Activated naive CD8-positive, alpha-beta T cell treated with anti-CD3 and anti-CD28 coated beads, Interleukin-2, amount 50 U/mL, for 16 hours (primary cell): ENCODE data around the gene FKBP1B.
"Not testable (repeated sequence)": the region's sequence is repeated elsewhere in the genome, so short reads cannot be mapped to it uniquely, and the experiment has no call there.

Source experiments
- DNase-seq: peaks from one replicate; pipeline ENCODE4 v3.0.0-alpha.2; 2020; ENCODE audit warnings: low read depth, low spot score

FKBP1B gene

DNA sequence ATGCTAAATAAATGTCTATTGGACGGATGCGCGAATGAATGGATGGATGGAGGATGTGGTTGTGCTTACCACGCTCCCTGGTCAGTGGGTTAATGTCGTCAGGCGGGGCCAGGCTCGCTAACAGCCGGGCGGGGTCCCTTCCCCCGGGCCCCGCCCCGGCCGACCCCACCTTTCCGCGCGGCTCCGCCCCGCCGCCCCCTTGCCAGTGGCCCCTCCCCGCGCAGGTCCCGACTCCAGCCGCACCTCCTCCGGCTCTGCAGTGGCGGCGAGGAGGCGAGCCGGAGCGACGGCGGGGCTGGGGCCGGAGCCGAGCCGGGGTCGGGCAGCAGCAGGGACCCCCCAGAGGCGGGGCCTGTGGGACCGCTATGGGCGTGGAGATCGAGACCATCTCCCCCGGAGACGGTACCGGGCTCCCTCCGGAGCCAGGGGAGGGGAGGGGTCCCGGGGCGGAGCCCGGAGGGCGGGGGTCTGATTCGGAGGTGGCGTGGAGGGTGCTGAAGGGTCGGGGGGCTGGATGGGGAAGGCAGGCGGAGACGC, at the start of gene FKBP1B:
FKBP1B (plus strand) TSS at position 257 of the 537 bp plus-strand sequence; CDS start at position 366, 109 bp downstream.
- peak; percentile 26 for DNase-seq

DNA sequence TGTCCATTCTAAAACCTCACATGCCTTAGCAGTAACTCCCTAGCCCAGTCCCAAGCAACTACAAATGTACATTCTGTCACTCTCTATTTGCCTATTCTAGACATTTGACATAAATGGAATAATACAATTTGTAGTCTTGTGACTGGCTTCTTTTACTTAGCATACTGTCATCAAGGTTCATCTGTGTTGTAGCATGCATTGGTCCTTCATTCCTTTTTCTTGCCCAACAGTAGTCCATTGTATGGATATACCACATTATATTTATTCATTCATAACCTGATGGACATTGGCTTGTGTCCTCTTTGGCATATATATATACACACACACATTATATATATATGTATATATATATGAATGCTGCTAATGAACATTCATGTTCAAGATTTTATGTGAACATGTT, 41.8 kb upstream of the FKBP1B start:
- no peak for DNase-seq

DNA sequence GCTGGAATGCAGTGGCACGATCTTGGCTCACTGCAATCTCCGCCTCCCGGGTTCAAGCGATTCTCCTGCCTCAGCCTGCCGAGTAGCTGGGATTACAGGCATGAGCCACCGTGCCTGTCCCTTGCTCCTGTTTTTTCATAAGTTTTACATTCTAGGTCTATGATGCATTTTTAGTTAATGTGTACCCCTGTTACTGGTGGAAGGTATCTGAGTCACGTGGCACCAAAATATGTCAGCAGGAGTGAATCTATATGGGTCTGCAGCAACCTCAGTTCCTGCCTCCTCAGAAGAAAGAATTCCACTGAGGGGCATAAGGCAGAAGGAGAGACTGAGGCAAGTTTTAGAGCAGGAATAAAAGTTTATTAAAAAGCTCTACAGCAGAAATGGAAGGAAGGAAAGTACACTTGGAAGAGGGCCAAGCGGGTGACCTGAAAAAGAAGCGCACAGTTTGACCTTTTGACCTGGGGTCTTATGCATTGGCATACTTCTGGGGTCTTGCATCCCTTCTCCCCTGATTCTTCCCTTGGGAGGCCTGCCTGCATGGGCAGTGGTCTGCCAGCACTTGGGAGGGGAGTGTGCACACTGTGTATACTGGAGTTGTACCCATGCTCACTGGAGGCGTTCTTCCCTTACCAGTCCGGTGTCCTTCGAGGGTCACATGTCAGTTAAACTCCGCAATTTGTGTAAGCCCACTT, 40.7 kb upstream of the FKBP1B start:
- no peak for DNase-seq

DNA sequence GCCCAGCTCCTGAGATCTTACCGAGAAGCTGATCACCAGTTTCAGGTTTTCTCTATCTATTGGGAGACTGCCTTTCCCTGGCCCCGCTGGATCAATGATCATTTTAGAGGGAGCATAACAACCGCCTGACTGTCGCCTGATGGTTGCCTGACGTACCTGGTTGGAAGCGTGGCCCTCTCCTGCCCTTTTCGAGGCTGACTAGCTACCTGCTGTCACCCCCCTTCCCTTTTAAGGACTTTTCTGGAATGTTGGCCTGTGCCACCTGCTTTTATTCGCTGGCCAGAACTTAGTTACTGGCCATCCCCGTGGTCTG, 40.2 kb upstream of the FKBP1B start:
- DNase-seq = no peak

DNA sequence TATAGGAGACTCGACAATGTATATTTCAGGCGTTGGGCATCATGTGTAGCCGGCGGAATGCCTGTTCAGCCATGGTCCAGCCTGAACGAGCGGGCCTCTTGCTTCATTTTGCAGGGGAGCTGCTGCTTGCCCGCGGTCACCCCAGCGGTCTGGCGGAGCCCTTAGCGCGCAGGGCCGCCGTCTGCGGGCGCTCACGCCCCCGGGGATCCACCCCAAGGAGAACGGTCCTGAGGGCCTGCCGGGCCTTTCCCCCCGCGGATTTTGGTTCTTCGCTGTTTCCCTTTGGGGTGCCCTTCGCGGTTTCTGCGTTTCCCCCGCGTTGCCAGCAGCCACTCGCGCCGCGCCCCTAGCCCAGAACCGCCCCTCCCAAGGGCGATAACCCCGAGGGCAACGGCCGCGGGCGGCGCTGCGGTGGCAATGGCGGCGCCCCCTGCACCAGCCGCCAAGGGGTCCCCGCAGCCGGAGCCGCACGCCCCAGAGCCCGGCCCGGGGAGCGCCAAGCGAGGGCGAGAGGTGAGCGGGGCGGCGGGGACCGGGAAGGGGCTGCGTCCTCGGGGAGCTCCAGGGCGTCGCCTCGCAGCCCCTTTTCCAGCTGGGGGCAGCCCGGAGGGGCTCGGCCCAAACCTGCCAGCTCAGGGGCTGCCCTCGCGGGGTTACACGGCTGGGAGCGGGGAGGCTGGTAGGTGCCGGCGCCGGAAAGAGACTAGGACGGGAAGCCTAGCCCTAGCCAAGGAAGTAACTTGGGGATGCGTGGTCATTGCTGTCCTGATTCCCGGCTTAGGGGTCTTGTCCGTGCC, 39.7 kb upstream of the FKBP1B start, which contains the start of gene MFSD2B:
MFSD2B (plus strand) TSS at position 406 of the 797 bp plus-strand sequence; CDS start at position 418, 12 bp downstream.
- DNase-seq = no peak

DNA sequence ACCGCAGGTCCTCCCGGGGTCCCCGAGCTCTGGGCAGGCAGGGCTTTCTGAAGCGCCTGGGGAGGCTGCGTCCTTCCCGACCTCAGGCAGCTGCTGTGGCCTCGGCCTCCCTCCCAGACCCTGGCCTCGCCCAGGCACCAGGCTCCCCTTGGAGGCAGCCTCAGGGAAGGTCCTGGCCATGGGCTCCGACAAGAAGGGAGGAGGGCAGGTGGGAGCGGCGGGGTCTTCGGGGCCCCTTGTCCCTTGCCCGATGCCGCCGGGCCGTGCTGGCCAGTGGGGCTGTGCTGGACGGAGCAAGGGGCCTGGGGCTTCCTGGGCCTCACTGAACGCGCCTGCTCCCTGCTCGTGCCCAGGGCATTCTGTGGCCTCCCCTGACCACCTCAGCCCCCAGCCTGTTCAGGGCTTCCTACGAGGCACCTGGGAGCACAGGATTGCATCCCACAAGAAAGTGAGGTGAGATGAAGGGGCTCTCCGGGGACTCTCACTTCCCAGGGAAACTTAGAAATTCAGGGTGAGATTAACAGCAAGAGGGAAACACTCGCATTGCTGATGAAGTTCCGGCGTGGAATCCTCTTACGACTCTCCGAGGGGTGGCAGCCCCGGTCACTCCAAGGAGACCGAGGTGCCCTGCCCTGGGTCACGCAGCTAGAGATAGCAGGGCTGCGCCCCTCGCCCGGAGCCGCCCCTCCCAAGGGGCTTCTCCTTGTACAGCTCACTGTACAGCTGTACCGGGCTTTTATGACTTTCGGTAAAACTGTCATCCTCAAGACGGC, 38.9 kb upstream of the FKBP1B start:
- DNase-seq = no peak

DNA sequence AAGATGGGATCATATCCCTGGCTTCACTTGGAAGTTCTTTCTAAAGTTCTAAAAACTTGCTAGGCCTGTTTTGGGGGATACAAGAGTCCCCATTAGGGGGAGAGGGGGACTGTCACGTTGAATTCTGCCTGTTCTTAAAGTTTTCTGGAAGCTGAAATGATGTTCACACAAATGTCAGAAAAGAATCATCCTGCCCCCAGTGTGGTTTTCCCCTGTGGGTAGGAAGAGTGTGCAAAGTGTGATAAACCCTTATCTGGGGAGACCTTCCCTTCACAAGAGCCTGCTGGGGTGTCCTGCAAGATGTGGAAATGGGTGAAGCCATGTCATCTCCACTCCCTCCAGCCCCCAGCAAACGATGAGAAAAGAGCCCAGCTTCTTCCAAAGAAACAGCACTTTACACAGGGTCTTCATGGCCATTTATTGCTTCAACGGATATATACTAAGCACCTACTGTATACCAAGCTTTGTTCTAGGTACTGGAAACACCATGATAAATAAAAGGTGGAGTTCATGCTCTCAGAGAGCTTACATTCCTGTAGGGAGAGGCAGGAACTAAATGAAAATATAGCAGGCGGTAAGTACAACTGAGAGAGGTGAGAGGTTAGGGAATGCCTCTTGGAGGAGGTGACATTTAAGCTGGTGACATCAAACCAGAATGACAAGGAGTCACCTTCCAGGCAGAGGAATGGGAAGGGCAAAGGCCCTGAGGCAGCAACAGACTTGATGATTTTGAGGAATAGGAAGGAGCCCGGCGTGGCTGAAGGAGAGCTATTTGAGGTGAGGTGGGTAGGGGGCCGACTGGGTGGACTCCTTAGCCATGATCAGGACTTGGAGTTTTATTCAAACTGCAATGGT, 38.1 kb upstream of the FKBP1B start:
- no peak for DNase-seq

DNA sequence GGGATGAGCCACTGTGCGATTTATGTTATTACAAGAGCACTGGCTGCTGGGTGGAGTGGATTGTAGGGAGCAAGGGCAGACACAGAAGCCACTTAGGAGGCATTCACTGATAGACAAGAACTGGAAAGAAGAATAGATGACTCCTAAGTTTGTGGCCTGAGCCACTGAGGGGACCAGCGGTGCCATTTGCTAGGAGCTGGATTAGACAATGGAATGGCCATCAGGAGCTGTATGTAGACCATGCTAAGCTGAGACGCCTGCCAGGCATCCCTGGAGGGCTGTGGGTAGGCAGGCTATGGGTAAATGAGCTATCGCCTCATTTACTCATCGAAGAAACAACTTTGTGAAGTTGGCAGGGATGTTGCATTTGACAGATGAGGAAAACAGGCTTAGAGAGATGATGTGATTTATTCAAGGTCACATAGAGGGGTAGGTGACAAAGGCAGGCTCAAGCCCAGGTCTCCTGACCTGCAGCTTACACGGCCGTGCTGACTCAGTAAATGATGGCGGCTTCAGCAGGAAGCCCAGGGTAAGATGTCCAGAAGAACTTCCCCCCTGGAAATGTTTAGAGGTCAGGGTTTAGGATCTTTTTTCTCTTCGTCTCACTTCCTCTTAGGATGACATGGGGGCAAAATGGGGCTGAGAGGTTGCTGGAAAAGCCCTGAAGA, 36.9 kb upstream of the FKBP1B start:
- DNase-seq = no peak

DNA sequence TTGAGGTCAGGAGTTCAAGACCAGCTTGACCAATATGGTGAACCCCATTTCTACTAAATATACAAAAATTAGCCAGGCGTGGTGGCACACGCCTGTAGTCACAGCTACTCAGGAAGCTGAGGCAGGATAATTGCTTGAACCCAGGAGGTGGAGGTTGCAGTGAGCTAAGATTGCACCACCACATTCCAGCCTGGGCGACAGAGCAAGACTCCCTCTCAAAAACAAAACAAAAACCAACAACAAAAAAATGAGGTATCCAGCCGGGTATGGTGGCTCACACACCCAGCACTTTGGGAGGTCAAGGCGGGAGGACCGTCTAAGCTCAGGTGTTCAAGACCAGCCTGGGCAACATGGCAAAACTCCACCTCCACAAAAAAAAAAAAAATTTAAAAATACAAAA, 34.6 kb upstream of the FKBP1B start:
- not testable (repeated sequence) for DNase-seq

DNA sequence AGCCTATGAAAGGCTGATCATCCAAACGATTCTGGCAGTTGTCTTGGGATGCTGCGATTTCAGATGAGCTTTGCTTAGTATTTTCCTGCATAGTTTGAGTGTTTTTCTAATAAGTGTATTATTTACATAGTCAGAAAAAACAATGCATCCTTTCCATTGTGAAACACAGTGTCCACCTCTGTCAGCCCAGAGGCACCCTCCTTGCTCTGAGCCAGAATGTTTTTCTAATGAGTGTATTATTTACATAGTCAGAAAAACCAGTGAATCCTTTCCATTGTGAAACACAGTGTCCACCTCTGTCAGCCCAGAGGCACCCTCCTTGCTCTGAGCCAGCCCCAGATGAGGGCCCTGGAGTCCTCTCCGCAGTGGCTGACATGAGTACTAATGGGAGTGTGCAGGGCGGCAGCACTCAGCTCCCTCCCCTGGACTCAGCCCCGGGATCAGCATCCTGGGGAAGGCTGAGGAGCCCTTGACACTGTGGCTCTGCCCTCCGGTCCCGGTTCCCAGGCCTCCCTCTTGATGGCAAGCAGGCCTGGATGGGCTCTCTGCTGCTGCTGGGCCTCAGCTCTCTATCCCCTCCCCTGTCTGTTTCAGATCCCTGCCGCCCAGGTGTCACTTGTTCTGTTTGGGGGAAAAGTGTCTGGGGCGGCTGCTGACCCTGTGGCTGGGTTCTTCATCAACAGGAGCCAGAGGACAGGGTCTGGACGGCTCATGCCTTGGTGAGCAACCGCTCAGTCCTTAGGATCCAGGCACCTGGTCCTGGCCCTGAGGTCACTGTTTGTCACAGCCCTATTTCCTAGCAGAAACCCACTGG, 33.8 kb upstream of the FKBP1B start:
- DNase-seq = no peak

DNA sequence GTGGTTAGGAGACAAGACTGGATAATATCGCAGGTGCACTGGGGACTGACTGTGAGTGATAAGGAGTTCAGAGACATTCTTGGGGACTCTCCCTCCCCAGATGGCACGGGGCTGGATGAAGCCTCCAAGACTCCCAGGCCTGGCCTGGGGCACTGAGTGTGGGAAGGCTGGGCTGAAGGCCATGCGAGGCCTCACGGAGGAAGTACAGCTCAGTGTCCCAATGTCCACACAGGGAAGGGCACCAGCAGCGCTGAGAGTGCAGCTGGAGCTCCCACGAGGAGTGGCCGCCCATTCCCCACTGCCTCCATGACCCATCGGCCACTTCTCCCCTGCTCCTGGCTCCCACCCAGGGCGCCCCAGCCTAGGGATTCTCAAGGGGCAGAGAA, 33.2 kb upstream of the FKBP1B start:
- no peak for DNase-seq

DNA sequence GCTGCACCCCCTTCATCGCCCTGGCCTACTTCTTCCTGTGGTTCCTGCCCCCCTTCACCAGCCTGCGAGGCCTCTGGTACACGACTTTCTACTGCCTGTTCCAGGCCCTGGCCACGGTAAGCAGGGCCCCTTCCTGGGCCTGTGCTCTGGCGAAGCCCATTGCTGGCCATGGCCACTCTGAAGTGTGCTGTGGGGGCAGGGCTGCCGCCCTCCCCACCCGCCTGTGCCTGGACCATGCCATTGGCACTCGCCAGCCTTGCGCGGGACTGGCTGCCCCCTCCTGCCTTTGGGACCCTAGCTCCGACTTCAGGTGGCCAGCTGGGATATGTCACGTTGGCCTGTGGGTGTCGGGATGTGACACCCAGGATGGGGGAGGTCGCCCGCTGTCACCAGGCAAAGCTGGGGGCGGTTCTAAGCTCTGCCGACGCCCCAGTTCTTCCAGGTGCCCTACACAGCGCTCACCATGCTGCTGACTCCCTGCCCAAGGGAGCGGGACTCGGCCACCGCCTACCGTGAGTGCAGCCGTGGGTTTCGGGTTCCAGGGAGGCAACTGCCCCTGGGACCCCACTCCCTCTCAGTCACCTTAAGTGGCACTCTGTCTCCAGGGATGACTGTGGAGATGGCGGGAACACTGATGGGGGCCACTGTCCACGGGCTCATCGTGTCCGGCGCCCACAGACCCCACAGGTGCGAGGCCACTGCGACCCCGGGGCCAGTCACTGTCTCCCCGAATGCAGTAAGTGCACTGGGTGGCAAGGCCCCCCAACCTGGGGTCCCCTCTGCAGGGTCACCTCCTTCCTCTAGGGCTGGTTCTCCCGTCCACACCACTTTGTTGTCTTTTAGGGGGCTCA, 32.5 kb upstream of the FKBP1B start:
- no peak for DNase-seq

DNA sequence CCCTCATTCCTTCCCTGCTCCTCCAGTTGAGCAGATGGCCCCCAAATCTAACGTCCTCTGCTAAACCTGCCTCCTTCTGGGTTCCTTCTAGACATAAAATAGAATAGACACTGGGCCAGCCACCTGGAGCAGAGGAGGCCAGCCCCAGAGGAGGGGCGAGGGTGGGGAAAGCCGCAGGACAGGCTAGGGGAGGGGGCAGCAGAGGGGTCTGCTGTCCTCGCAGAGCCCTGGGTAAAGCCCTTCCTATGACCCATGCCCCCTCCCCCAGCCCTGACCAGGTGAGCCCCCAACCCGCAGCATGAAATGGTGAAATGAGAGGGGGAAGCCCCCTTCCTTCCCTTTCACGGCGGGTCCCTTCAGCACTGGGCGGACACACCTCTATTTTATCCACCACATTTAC, 31.8 kb upstream of the FKBP1B start:
- DNase-seq = no peak

DNA sequence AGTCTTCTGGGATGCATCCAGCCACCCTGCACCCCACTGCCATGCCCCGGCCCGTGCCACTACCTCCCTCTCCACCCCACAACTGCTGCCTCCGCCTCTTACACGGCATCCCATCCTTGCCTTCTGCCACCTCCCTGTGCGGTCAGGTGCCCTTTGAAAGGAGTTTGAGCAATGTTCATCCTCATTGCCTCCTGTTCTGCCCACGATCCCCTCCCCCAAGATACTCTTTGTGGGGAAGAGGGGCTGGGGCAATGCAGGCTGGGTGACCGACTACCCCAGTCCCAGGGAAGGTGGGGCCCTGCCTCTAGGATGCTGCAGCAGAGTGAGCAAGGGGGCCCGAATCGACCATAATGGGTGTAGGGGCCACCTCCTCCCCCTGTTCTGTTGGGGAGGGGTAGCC, 31.3 kb upstream of the FKBP1B start:
- DNase-seq = no peak

DNA sequence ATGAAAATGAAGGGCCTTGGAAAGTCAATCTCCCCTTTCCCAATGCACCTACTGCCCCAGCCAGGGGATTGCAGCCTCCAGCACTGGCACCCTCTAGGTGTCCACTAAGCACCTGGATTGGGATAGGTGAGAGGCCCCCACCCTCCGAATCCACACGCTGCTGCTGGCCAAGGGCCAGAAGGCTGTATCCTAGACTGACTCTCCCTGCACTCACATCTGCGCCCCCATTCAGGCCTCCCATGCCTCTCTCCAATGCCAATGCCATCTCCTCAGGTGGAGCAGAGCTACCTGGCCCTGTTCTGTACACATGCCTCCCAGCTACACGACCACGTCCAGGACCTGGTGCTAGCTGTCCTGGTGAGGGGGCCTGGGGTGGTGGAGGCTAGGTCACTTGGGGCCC, 29.8 kb upstream of the FKBP1B start:
- DNase-seq = no peak

DNA sequence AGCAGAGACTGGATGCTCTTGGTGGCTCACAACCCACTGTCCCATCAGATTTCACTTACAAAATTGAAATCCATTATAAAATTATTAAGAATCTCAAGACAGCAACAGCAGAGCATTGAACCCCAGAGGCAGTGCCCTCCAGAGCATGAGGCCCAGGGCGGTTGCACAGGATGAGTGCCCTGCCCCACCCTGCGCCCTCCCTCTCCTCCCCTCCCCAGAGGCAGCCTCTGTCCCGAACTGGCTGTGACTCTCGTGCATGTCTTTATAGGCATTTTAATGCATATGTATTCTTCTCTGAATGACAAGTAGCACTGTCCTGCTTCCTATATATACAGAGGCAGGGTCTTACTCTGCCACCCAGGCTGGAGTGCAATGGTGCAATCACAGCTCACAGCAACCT, 29.3 kb upstream of the FKBP1B start:
- no peak for DNase-seq

DNA sequence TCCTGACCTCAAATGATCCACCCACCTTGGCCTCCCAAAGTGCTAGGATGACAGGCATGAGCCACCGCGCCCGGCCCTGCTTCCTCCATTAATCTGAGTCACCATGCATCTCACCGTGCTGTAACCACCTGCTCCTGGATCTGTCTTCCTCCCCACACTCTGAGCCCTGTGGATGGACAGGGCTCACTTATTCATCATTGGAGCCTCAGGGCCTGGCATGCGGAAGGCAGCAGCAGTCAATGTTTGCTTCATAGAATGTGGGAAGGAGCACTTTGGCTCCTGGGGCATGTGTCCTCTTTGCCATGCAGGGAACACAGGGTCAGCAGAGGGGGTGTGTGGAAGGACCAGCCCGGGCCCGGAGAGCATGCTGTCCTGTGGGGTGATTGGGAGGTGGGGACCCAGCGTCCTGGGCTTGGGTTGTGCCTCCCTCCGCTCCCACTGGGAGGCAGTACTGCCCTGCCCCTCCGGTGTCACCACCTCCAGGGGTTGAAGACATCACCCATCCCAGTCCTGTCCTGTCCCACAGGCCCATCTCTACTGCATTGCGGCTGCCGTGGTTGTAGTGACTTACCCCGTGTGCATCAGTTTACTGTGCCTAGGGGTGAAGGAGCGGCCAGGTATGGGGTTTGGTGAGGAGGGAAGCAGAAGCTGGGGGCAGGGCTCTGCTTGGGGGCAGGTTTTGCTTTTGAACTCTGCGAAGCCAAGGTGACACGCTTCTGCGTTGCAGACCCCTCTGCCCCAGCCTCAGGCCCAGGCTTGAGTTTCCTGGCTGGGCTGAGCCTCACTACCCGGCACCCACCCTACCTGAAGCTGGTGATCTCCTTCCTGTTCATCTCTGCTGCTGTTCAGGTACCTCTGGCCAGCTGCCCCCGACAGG, 28.2 kb upstream of the FKBP1B start:
- DNase-seq = no peak
